IMR-90 (cell line): Measurements from ENCODE around the gene EIF4B. TPM values are rescaled to one million over a fixed set of nuclear protein-coding genes. Genes with fewer than 3 reads are reported as not detected.

ENCODE experiments used
- ATAC-seq: fragments of 200-7000 bp; cut with Tn5 transposase; 2 replicates; pipeline ENCODE4 v1.9.1; 2020; ENCODE audit warnings: low read depth, mild to moderate bottlenecking, moderate library complexity
- BruUV-seq: library from RNA; stranded (reverse); fragments of 400-500 nt; replicated peaks from 2 replicates; lab custom pipeline; 2021; lab: Mats Ljungman, UMichigan
- CTCF ChIA-PET: fragments of 300-600 bp; formaldehyde crosslinking; extraction: SDS; loops from one replicate; lab custom pipeline; 2021; ENCODE audit warnings: antibody characterized with exemption; lab: Yijun Ruan, JAX
- POLR2A ChIA-PET: fragments of 300-600 bp; sonication (Branson Sonifier 250); formaldehyde crosslinking; loops from one replicate; lab custom pipeline; 2022; ENCODE audit warnings: antibody characterized with exemption; ENCODE audit not compliant: unreplicated experiment; lab: Charles Lee
- DNase-seq: peaks from one replicate; pipeline ENCODE4 v3.0.0; 2013
- H2AFZ ChIP-seq: replicated peaks from 2 replicates; pipeline ENCODE3; 2013; ENCODE audit warnings: low read length, mild to moderate bottlenecking; ENCODE audit not compliant: poor library complexity
- H2AK5ac ChIP-seq: 2 replicates; pipeline ENCODE4 v1.6.1; 2013; ENCODE audit warnings: low read depth, low read length, inconsistent platforms
- H2AK9ac ChIP-seq: replicated peaks from 2 replicates; pipeline ENCODE3; 2013; ENCODE audit warnings: mild to moderate bottlenecking, low read depth, low read length, moderate library complexity; ENCODE audit not compliant: poor library complexity
- H2BK120ac ChIP-seq: 2 replicates; pipeline ENCODE4 v1.6.1; 2013; ENCODE audit warnings: low read depth, low read length, inconsistent platforms
- H2BK15ac ChIP-seq: 3 replicates; pipeline ENCODE4 v1.6.1; 2013; ENCODE audit warnings: low read depth, low read length, inconsistent platforms
- H2BK20ac ChIP-seq: 2 replicates; pipeline ENCODE4 v1.6.1; 2013; ENCODE audit warnings: low read depth, mild to moderate bottlenecking, inconsistent platforms, low read length, moderate library complexity
- H2BK5ac ChIP-seq: 2 replicates; pipeline ENCODE4 v1.6.1; 2013; ENCODE audit warnings: mild to moderate bottlenecking, low read depth, low read length, inconsistent platforms; ENCODE audit not compliant: poor library complexity, severe bottlenecking
- H3K14ac ChIP-seq: replicated peaks from 2 replicates; pipeline ENCODE4 v1.6.1; 2013; ENCODE audit warnings: low read depth, low read length, inconsistent platforms
- H3K18ac ChIP-seq: 2 replicates; pipeline ENCODE4 v1.6.1; 2013; ENCODE audit warnings: low read depth, low read length, control low read depth
- H3K23ac ChIP-seq: 2 replicates; pipeline ENCODE4 v1.6.1; 2013; ENCODE audit warnings: low read depth, low read length, inconsistent platforms
- H3K27ac ChIP-seq: 2 replicates; pipeline ENCODE4 v1.5.1; 2013; ENCODE audit warnings: mild to moderate bottlenecking, control low read depth, low read length; ENCODE audit not compliant: insufficient read depth
- H3K27me3 ChIP-seq: 2 replicates; pipeline ENCODE4 v1.6.1; 2013; ENCODE audit warnings: low read length; ENCODE audit not compliant: control insufficient read depth, insufficient read depth
- H3K36me3 ChIP-seq: 2 replicates; pipeline ENCODE4 v1.6.1; 2013; ENCODE audit warnings: low read length, mixed read lengths; ENCODE audit not compliant: control insufficient read depth, insufficient read depth
- H3K4ac ChIP-seq: 2 replicates; pipeline ENCODE4 v1.6.1; 2013; ENCODE audit warnings: low read depth, low read length, inconsistent platforms
- H3K4me1 ChIP-seq: 2 replicates; pipeline ENCODE4 v1.6.1; 2013; ENCODE audit warnings: low read length, mixed read lengths; ENCODE audit not compliant: control insufficient read depth, insufficient read depth
- H3K4me2 ChIP-seq: 2 replicates; pipeline ENCODE4 v1.6.1; 2013; ENCODE audit warnings: low read depth, mild to moderate bottlenecking, control low read depth, low read length, moderate library complexity
- H3K4me3 ChIP-seq: 2 replicates; pipeline ENCODE4 v1.5.1; 2013; ENCODE audit warnings: low read depth, mild to moderate bottlenecking, control low read depth, low read length, moderate library complexity; ENCODE audit not compliant: insufficient read depth
- H3K56ac ChIP-seq: 2 replicates; pipeline ENCODE4 v1.6.1; 2013; ENCODE audit warnings: low read length, inconsistent platforms; ENCODE audit not compliant: insufficient read depth; ENCODE audit errors: extremely low read depth
- H3K79me1 ChIP-seq, 2 experiments: 2 replicates each; pipeline ENCODE4 v1.6.1; 2013; ENCODE audit warnings: low read length in 2 of 2, inconsistent platforms in 1 of 2, low read depth in 1 of 2
- H3K9ac ChIP-seq: 2 replicates; pipeline ENCODE4 v1.6.1; 2013; ENCODE audit warnings: low read depth, low read length, control low read depth
- H3K9me1 ChIP-seq: 2 replicates; pipeline ENCODE4 v1.6.1; 2013; ENCODE audit warnings: low read length, inconsistent platforms; ENCODE audit not compliant: insufficient read depth
- H3K9me3 ChIP-seq: 2 replicates; pipeline ENCODE4 v1.6.1; 2013; ENCODE audit warnings: low read length; ENCODE audit not compliant: control insufficient read depth, insufficient read depth
- H4K20me1 ChIP-seq: 2 replicates; pipeline ENCODE4 v1.6.1; 2013; ENCODE audit warnings: low read length, inconsistent platforms; ENCODE audit not compliant: insufficient read depth
- H4K5ac ChIP-seq: 2 replicates; pipeline ENCODE4 v1.6.1; 2013; ENCODE audit warnings: mild to moderate bottlenecking, low read depth, low read length, control low read depth
- H4K8ac ChIP-seq, 2 experiments: 2 replicates each; pipeline ENCODE4 v1.6.1; 2013; ENCODE audit warnings: low read depth in 2 of 2, low read length in 2 of 2, control low read depth in 1 of 2, inconsistent platforms in 1 of 2
- H4K91ac ChIP-seq: 2 replicates; pipeline ENCODE4 v1.6.1; 2013; ENCODE audit warnings: low read depth, low read length, inconsistent platforms; ENCODE audit not compliant: insufficient read depth
- BHLHE40 ChIP-seq: fragments of 150-350 bp; IDR thresholded peaks from 2 replicates; pipeline ENCODE4 v1.6.1; 2016; ENCODE audit warnings: mild to moderate bottlenecking, low read depth, low read length
- CEBPB ChIP-seq: IDR thresholded peaks from 2 replicates; pipeline ENCODE4 v1.6.1; 2012; ENCODE audit warnings: low read depth, low read length, improper control_type of control experiment
- CTCF ChIP-seq: conservative IDR thresholded peaks from 2 replicates; pipeline ENCODE4 v1.5.1; 2012; ENCODE audit warnings: mild to moderate bottlenecking, low read depth, low read length, improper control_type of control experiment
- FOS ChIP-seq: fragments of 150-350 bp; IDR thresholded peaks from 2 replicates; pipeline ENCODE4 v1.6.1; 2016; ENCODE audit warnings: low read depth, low read length
- MAFK ChIP-seq: IDR thresholded peaks from 2 replicates; pipeline ENCODE4 v1.6.1; 2012; ENCODE audit warnings: low read depth, low read length, improper control_type of control experiment
- MAZ ChIP-seq: IDR thresholded peaks from 2 replicates; pipeline ENCODE4 v1.6.1; 2012; ENCODE audit warnings: low read depth, mild to moderate bottlenecking, low read length, improper control_type of control experiment, moderate library complexity, borderline replicate concordance
- MXI1 ChIP-seq: IDR thresholded peaks from 2 replicates; pipeline ENCODE4 v1.6.1; 2012; ENCODE audit warnings: low read depth, mild to moderate bottlenecking, low read length, moderate library complexity, borderline replicate concordance
- POLR2A ChIP-seq: IDR thresholded peaks from 2 replicates; pipeline ENCODE4 v1.6.1; 2012; ENCODE audit warnings: mild to moderate bottlenecking, low read depth, low read length
- RAD21 ChIP-seq: IDR thresholded peaks from 2 replicates; pipeline ENCODE4 v1.6.1; 2012; ENCODE audit warnings: low read length, improper control_type of control experiment
- RCOR1 ChIP-seq: IDR thresholded peaks from 2 replicates; pipeline ENCODE4 v1.6.1; 2012; ENCODE audit warnings: mild to moderate bottlenecking, low read length, improper control_type of control experiment; ENCODE audit not compliant: insufficient replicate concordance
- RFX5 ChIP-seq: IDR thresholded peaks from 2 replicates; pipeline ENCODE4 v1.8.0; 2012; ENCODE audit warnings: low read depth, mild to moderate bottlenecking, low read length, moderate library complexity
- USF2 ChIP-seq: fragments of 150-350 bp; IDR thresholded peaks from 2 replicates; pipeline ENCODE4 v1.6.1; 2017; ENCODE audit warnings: mild to moderate bottlenecking, antibody characterized with exemption, low read length, low read depth
- WGBS, 2 experiments: methylation state at CpG; one replicate each; pipeline versions ENCODE4 v1.1.5 to v1.1.7; 2013; ENCODE audit warnings: missing lambda C conversion rate in 2 of 2; ENCODE audit not compliant: insufficient read length in 1 of 2; ENCODE audit errors: extremely low coverage in 2 of 2; 5-methylcytosine and 5-hydroxymethylcytosine counted together
- dilution Hi-C: fragments of 300-500 bp; cut with HindIII; formaldehyde crosslinking; loops from one replicate; pipeline ENCODE4 v1.14.3; 2018; ENCODE audit warnings: low sequenced_read_pairs; ENCODE audit not compliant: unreplicated experiment
- in situ Hi-C: fragments of 300-500 bp; cut with MboI; formaldehyde crosslinking; loops from 3 replicates; pipeline ENCODE4 v1.14.3; 2019; ENCODE audit warnings: low sequenced_read_pairs, inconsistent platforms, mixed read lengths
- intact Hi-C: fragments of 100-400 bp; cut with micrococcal nuclease; formaldehyde crosslinking; loops from 2 replicates; pipeline ENCODE4 v1.10.0; 2022
- polyA plus RNA-seq, 3 experiments: library from polyadenylated mRNA; depleted of rRNA; stranded (reverse); fragments of >200 nt; gene quantifications; 2 replicates each; pipeline ENCODE4 v1.2.3, GENCODE V29; 2012; ENCODE audit warnings: low replicate concordance in 1 of 3
- total RNA-seq: library from RNA; depleted of rRNA; stranded (reverse); fragments of >200 nt; gene quantifications from 2 replicates; pipeline ENCODE4 v1.2.3, GENCODE V29; 2012

Gene EIF4B
- total and polyA plus RNA-seq, 2 of the 4 experiments (the other 2 are of a cell fraction) = 313 to 671 TPM

GRCh38 chr12:53051058-53051880 lies 45.0 kb downstream of the EIF4B start:
- Histone ChIP-seq H3K9ac (peak overlapping the region; percentile 87), H2AK5ac (peak overlapping the region; percentile 100), H2AK9ac (peak overlapping the region; percentile 100), H3K4me2 (peak overlapping the region; percentile 67), H2BK20ac (peak overlapping the region; percentile 84; the same call in 1 of the 2 replicates), H3K4me1 (peaks cover 48% of the 10 kb centered on the region), H3K4me3 (peak overlapping the region; percentile 57), H3K56ac (peak overlapping the region; percentile 87), H3K4ac (peak overlapping the region; percentile 100), H2BK5ac (peak overlapping the region; percentile 99), H3K18ac (peak overlapping the region; percentile 73), H4K5ac (peak overlapping the region; percentile 73), H2BK15ac (peak overlapping the region; percentile 90; the same call in 2 of the 3 replicates), H2BK120ac (peak overlapping the region; percentile 99), H3K27ac (peak overlapping the region; percentile 99), H4K91ac (peak overlapping the region; percentile 99), H3K23ac (peak overlapping the region; percentile 92), H4K8ac (peak overlapping the region in 1 of 2 experiments; percentile 84; a peak in 3 of 4 replicates), H3K14ac (peak overlapping the region; percentile 84), H3K27me3 (no peaks in the 10 kb centered on the region), H4K20me1 (peaks cover 22% of the 10 kb centered on the region), H3K79me1 (peaks cover 5 to 63% of the 10 kb centered on the region in 2 experiments; a peak in 3 of 4 replicates), H3K9me3 (no peaks in the 10 kb centered on the region), H2AFZ (peak overlapping the region; percentile 33), H3K36me3 (peaks cover 30% of the 10 kb centered on the region), H3K9me1 (peaks cover 25% of the 10 kb centered on the region)
- POLR2A ChIA-PET = interaction anchor here (0.5 to 1.8 kb wide), 3 partner anchors 10 to 56 kb away, joined by 3 to 8 read pairs (median 5); partner anchors contain the start of gene SPRYD3
- in situ Hi-C loops = no loop called here
- DNase-seq (peak; percentile 70), ATAC-seq (peak; percentile 1; the same call in 1 of the 2 replicates)
- CTCF ChIA-PET = interaction anchor here (1.0 kb wide), 1 partner anchor 15 kb away, joined by 4 read pairs; no protein-coding TSS in a partner anchor
- WGBS, 2 experiments = 28% methylated on average over 3 of the region's 11 CpGs; no CpG with 5 or more reads in 1 of the 2 experiments
- peak; percentile 91 for TF ChIP-seq CEBPB
- TF ChIP-seq RAD21 = peak; percentile 14; the same call in 1 of the 2 replicates
- no peak for TF ChIP-seq POLR2A
- TF ChIP-seq BHLHE40 = peak; percentile 84
- TF ChIP-seq MAFK = no peak
- no peak for TF ChIP-seq RCOR1
- no peak for TF ChIP-seq FOS
- TF ChIP-seq MAZ = 0 out of 2 replicates have a peak, but pooled peaks have one; percentile 40
- peak; percentile 82 for TF ChIP-seq MXI1
- TF ChIP-seq RFX5 = no peak
- 0 out of 2 replicates have a peak, but pooled peaks have one; percentile 11 for TF ChIP-seq CTCF
- peak; percentile 34; the same call in 1 of the 2 replicates for TF ChIP-seq USF2
- intact Hi-C loops = loop anchor here (5.0 kb wide), 1 partner anchor 246 kb away; the partner anchor contains the start of genes MYG1 and PFDN5
- BruUV-seq = no TSS peak
- dilution Hi-C loops = no loop called here
